IMR-90 (cell line): ENCODE data around the gene TIE1. TPM values are rescaled to one million over a fixed set of nuclear protein-coding genes. Genes with fewer than 3 reads are reported as not detected.

Experiments
- ATAC-seq: fragments of 200-7000 bp; cut with Tn5 transposase; 2 replicates; pipeline ENCODE4 v1.9.1; 2020; ENCODE audit warnings: low read depth, mild to moderate bottlenecking, moderate library complexity
- BruUV-seq: library from RNA; stranded (reverse); fragments of 400-500 nt; replicated peaks from 2 replicates; lab custom pipeline; 2021; lab: Mats Ljungman, UMichigan
- CTCF ChIA-PET: fragments of 300-600 bp; formaldehyde crosslinking; extraction: SDS; loops from one replicate; lab custom pipeline; 2021; ENCODE audit warnings: antibody characterized with exemption; lab: Yijun Ruan, JAX
- POLR2A ChIA-PET: fragments of 300-600 bp; sonication (Branson Sonifier 250); formaldehyde crosslinking; loops from one replicate; lab custom pipeline; 2022; ENCODE audit warnings: antibody characterized with exemption; ENCODE audit not compliant: unreplicated experiment; lab: Charles Lee
- DNase-seq: peaks from one replicate; pipeline ENCODE4 v3.0.0; 2013
- H2AFZ ChIP-seq: replicated peaks from 2 replicates; pipeline ENCODE3; 2013; ENCODE audit warnings: low read length, mild to moderate bottlenecking; ENCODE audit not compliant: poor library complexity
- H2AK5ac ChIP-seq: 2 replicates; pipeline ENCODE4 v1.6.1; 2013; ENCODE audit warnings: low read depth, low read length, inconsistent platforms
- H2AK9ac ChIP-seq: replicated peaks from 2 replicates; pipeline ENCODE3; 2013; ENCODE audit warnings: mild to moderate bottlenecking, low read depth, low read length, moderate library complexity; ENCODE audit not compliant: poor library complexity
- H2BK120ac ChIP-seq: 2 replicates; pipeline ENCODE4 v1.6.1; 2013; ENCODE audit warnings: low read depth, low read length, inconsistent platforms
- H2BK15ac ChIP-seq: 3 replicates; pipeline ENCODE4 v1.6.1; 2013; ENCODE audit warnings: low read depth, low read length, inconsistent platforms
- H2BK20ac ChIP-seq: 2 replicates; pipeline ENCODE4 v1.6.1; 2013; ENCODE audit warnings: low read depth, mild to moderate bottlenecking, inconsistent platforms, low read length, moderate library complexity
- H2BK5ac ChIP-seq: 2 replicates; pipeline ENCODE4 v1.6.1; 2013; ENCODE audit warnings: mild to moderate bottlenecking, low read depth, low read length, inconsistent platforms; ENCODE audit not compliant: poor library complexity, severe bottlenecking
- H3K14ac ChIP-seq: replicated peaks from 2 replicates; pipeline ENCODE4 v1.6.1; 2013; ENCODE audit warnings: low read depth, low read length, inconsistent platforms
- H3K18ac ChIP-seq: 2 replicates; pipeline ENCODE4 v1.6.1; 2013; ENCODE audit warnings: low read depth, low read length, control low read depth
- H3K23ac ChIP-seq: 2 replicates; pipeline ENCODE4 v1.6.1; 2013; ENCODE audit warnings: low read depth, low read length, inconsistent platforms
- H3K27ac ChIP-seq: 2 replicates; pipeline ENCODE4 v1.5.1; 2013; ENCODE audit warnings: mild to moderate bottlenecking, control low read depth, low read length; ENCODE audit not compliant: insufficient read depth
- H3K27me3 ChIP-seq: 2 replicates; pipeline ENCODE4 v1.6.1; 2013; ENCODE audit warnings: low read length; ENCODE audit not compliant: control insufficient read depth, insufficient read depth
- H3K36me3 ChIP-seq: 2 replicates; pipeline ENCODE4 v1.6.1; 2013; ENCODE audit warnings: low read length, mixed read lengths; ENCODE audit not compliant: control insufficient read depth, insufficient read depth
- H3K4ac ChIP-seq: 2 replicates; pipeline ENCODE4 v1.6.1; 2013; ENCODE audit warnings: low read depth, low read length, inconsistent platforms
- H3K4me1 ChIP-seq: 2 replicates; pipeline ENCODE4 v1.6.1; 2013; ENCODE audit warnings: low read length, mixed read lengths; ENCODE audit not compliant: control insufficient read depth, insufficient read depth
- H3K4me2 ChIP-seq: 2 replicates; pipeline ENCODE4 v1.6.1; 2013; ENCODE audit warnings: low read depth, mild to moderate bottlenecking, control low read depth, low read length, moderate library complexity
- H3K4me3 ChIP-seq: 2 replicates; pipeline ENCODE4 v1.5.1; 2013; ENCODE audit warnings: low read depth, mild to moderate bottlenecking, control low read depth, low read length, moderate library complexity; ENCODE audit not compliant: insufficient read depth
- H3K56ac ChIP-seq: 2 replicates; pipeline ENCODE4 v1.6.1; 2013; ENCODE audit warnings: low read length, inconsistent platforms; ENCODE audit not compliant: insufficient read depth; ENCODE audit errors: extremely low read depth
- H3K79me1 ChIP-seq, 2 experiments: 2 replicates each; pipeline ENCODE4 v1.6.1; 2013; ENCODE audit warnings: low read length in 2 of 2, inconsistent platforms in 1 of 2, low read depth in 1 of 2
- H3K9ac ChIP-seq: 2 replicates; pipeline ENCODE4 v1.6.1; 2013; ENCODE audit warnings: low read depth, low read length, control low read depth
- H3K9me1 ChIP-seq: 2 replicates; pipeline ENCODE4 v1.6.1; 2013; ENCODE audit warnings: low read length, inconsistent platforms; ENCODE audit not compliant: insufficient read depth
- H3K9me3 ChIP-seq: 2 replicates; pipeline ENCODE4 v1.6.1; 2013; ENCODE audit warnings: low read length; ENCODE audit not compliant: control insufficient read depth, insufficient read depth
- H4K20me1 ChIP-seq: 2 replicates; pipeline ENCODE4 v1.6.1; 2013; ENCODE audit warnings: low read length, inconsistent platforms; ENCODE audit not compliant: insufficient read depth
- H4K5ac ChIP-seq: 2 replicates; pipeline ENCODE4 v1.6.1; 2013; ENCODE audit warnings: mild to moderate bottlenecking, low read depth, low read length, control low read depth
- H4K8ac ChIP-seq, 2 experiments: 2 replicates each; pipeline ENCODE4 v1.6.1; 2013; ENCODE audit warnings: low read depth in 2 of 2, low read length in 2 of 2, control low read depth in 1 of 2, inconsistent platforms in 1 of 2
- H4K91ac ChIP-seq: 2 replicates; pipeline ENCODE4 v1.6.1; 2013; ENCODE audit warnings: low read depth, low read length, inconsistent platforms; ENCODE audit not compliant: insufficient read depth
- BHLHE40 ChIP-seq: fragments of 150-350 bp; IDR thresholded peaks from 2 replicates; pipeline ENCODE4 v1.6.1; 2016; ENCODE audit warnings: mild to moderate bottlenecking, low read depth, low read length
- CEBPB ChIP-seq: IDR thresholded peaks from 2 replicates; pipeline ENCODE4 v1.6.1; 2012; ENCODE audit warnings: low read depth, low read length, improper control_type of control experiment
- CHD1 ChIP-seq: IDR thresholded peaks from 2 replicates; pipeline ENCODE4 v1.6.1; 2012; ENCODE audit warnings: low read depth, low read length, improper control_type of control experiment
- CTCF ChIP-seq: conservative IDR thresholded peaks from 2 replicates; pipeline ENCODE4 v1.5.1; 2012; ENCODE audit warnings: mild to moderate bottlenecking, low read depth, low read length, improper control_type of control experiment
- ELK1 ChIP-seq: fragments of 150-350 bp; IDR thresholded peaks from 2 replicates; pipeline ENCODE4 v1.6.1; 2016; ENCODE audit warnings: low read depth, mild to moderate bottlenecking, low read length, moderate library complexity, borderline replicate concordance
- FOS ChIP-seq: fragments of 150-350 bp; IDR thresholded peaks from 2 replicates; pipeline ENCODE4 v1.6.1; 2016; ENCODE audit warnings: low read depth, low read length
- MAFK ChIP-seq: IDR thresholded peaks from 2 replicates; pipeline ENCODE4 v1.6.1; 2012; ENCODE audit warnings: low read depth, low read length, improper control_type of control experiment
- MAZ ChIP-seq: IDR thresholded peaks from 2 replicates; pipeline ENCODE4 v1.6.1; 2012; ENCODE audit warnings: low read depth, mild to moderate bottlenecking, low read length, improper control_type of control experiment, moderate library complexity, borderline replicate concordance
- MXI1 ChIP-seq: IDR thresholded peaks from 2 replicates; pipeline ENCODE4 v1.6.1; 2012; ENCODE audit warnings: low read depth, mild to moderate bottlenecking, low read length, moderate library complexity, borderline replicate concordance
- NFE2L2 ChIP-seq: fragments of 150-350 bp; IDR thresholded peaks from 2 replicates; pipeline ENCODE4 v1.6.1; 2016; ENCODE audit warnings: low read depth, mild to moderate bottlenecking, low read length
- POLR2A ChIP-seq: IDR thresholded peaks from 2 replicates; pipeline ENCODE4 v1.6.1; 2012; ENCODE audit warnings: mild to moderate bottlenecking, low read depth, low read length
- RAD21 ChIP-seq: IDR thresholded peaks from 2 replicates; pipeline ENCODE4 v1.6.1; 2012; ENCODE audit warnings: low read length, improper control_type of control experiment
- RCOR1 ChIP-seq: IDR thresholded peaks from 2 replicates; pipeline ENCODE4 v1.6.1; 2012; ENCODE audit warnings: mild to moderate bottlenecking, low read length, improper control_type of control experiment; ENCODE audit not compliant: insufficient replicate concordance
- RFX5 ChIP-seq: IDR thresholded peaks from 2 replicates; pipeline ENCODE4 v1.8.0; 2012; ENCODE audit warnings: low read depth, mild to moderate bottlenecking, low read length, moderate library complexity
- SMC3 ChIP-seq: fragments of 150-350 bp; IDR thresholded peaks from 2 replicates; pipeline ENCODE4 v1.6.1; 2016; ENCODE audit warnings: low read depth, mild to moderate bottlenecking, antibody characterized with exemption, low read length, moderate library complexity
- USF2 ChIP-seq: fragments of 150-350 bp; IDR thresholded peaks from 2 replicates; pipeline ENCODE4 v1.6.1; 2017; ENCODE audit warnings: mild to moderate bottlenecking, antibody characterized with exemption, low read length, low read depth
- dilution Hi-C: fragments of 300-500 bp; cut with HindIII; formaldehyde crosslinking; loops from one replicate; pipeline ENCODE4 v1.14.3; 2018; ENCODE audit warnings: low sequenced_read_pairs; ENCODE audit not compliant: unreplicated experiment
- in situ Hi-C: fragments of 300-500 bp; cut with MboI; formaldehyde crosslinking; loops from 3 replicates; pipeline ENCODE4 v1.14.3; 2019; ENCODE audit warnings: low sequenced_read_pairs, inconsistent platforms, mixed read lengths
- intact Hi-C: fragments of 100-400 bp; cut with micrococcal nuclease; formaldehyde crosslinking; loops from 2 replicates; pipeline ENCODE4 v1.10.0; 2022
- polyA plus RNA-seq, 3 experiments: library from polyadenylated mRNA; depleted of rRNA; stranded (reverse); fragments of >200 nt; gene quantifications; 2 replicates each; pipeline ENCODE4 v1.2.3, GENCODE V29; 2012; ENCODE audit warnings: low replicate concordance in 1 of 3
- total RNA-seq: library from RNA; depleted of rRNA; stranded (reverse); fragments of >200 nt; gene quantifications from 2 replicates; pipeline ENCODE4 v1.2.3, GENCODE V29; 2012

Gene TIE1
- total and polyA plus RNA-seq, 2 of the 4 experiments (the other 2 are of a cell fraction), result 2.3 to 7.5 TPM

- no peak overlapping the region for H3K14ac ChIP-seq
- dilution Hi-C loops, result no loop called here
- no peaks in the 10 kb centered on the region for H3K79me1 ChIP-seq
- H4K5ac ChIP-seq, result no peak overlapping the region
- H2BK15ac ChIP-seq, result no peak overlapping the region
- TF ChIP-seq CTCF, result no peak
- TF ChIP-seq RFX5, result no peak
- no peak for TF ChIP-seq CHD1
- TF ChIP-seq MAZ, result no peak
- no peak for TF ChIP-seq SMC3
- no peak for TF ChIP-seq FOS
- TF ChIP-seq BHLHE40, result no peak
- no peak for TF ChIP-seq MXI1
- no peak for TF ChIP-seq MAFK
- no peak for TF ChIP-seq RAD21
- TF ChIP-seq RCOR1, result no peak
- TF ChIP-seq POLR2A, result no peak
- no peak for TF ChIP-seq CEBPB
- TF ChIP-seq ELK1, result no peak
- TF ChIP-seq USF2, result no peak
- TF ChIP-seq NFE2L2, result no peak
- H3K9me1 ChIP-seq, result peaks cover 5% of the 10 kb centered on the region; the same call in 1 of the 2 replicates
- peaks cover 6% of the 10 kb centered on the region for H3K4me1 ChIP-seq
- H4K20me1 ChIP-seq, result no peaks in the 10 kb centered on the region
- in situ Hi-C loops, result no loop called here
- no peak overlapping the region for H3K4me3 ChIP-seq
- H3K18ac ChIP-seq, result no peak overlapping the region
- H3K36me3 ChIP-seq, result no peaks in the 10 kb centered on the region
- CTCF ChIA-PET, result no interaction called here
- POLR2A ChIA-PET, result no interaction called here
- H4K8ac ChIP-seq, result no peak overlapping the region
- no peak overlapping the region for H3K4ac ChIP-seq
- no peak overlapping the region for H3K56ac ChIP-seq
- H2BK120ac ChIP-seq, result no peak overlapping the region
- intact Hi-C loops, result no loop called here
- BruUV-seq, result no TSS peak
- no peak overlapping the region for H3K9ac ChIP-seq
- no peak overlapping the region for H4K91ac ChIP-seq
- no peak overlapping the region for H2BK20ac ChIP-seq
- DNase-seq (no peak), ATAC-seq (no peak)
- H2AK9ac ChIP-seq, result no peak overlapping the region
- no peak overlapping the region for H2AK5ac ChIP-seq
- H3K27ac ChIP-seq, result no peak overlapping the region
- H3K27me3 ChIP-seq, result no peaks in the 10 kb centered on the region
- no peak overlapping the region for H3K4me2 ChIP-seq
- H2BK5ac ChIP-seq, result no peak overlapping the region
- H3K23ac ChIP-seq, result no peak overlapping the region
- no peak overlapping the region for H2AFZ ChIP-seq
- H3K9me3 ChIP-seq, result peaks cover 2% of the 10 kb centered on the region
Measured at GRCh38 chr1:43325381-43325780, 24.6 kb downstream of the TIE1 start.
